NCI-H345 treated with DMSO at 0.1 percent for 48 hours (cell line): Measurements from ENCODE around the gene PFKP.
"Not testable (repeated sequence)": the region's sequence is repeated elsewhere in the genome, so short reads cannot be mapped to it uniquely, and the experiment has no call there.

Source experiments
- DNase-seq: peaks from one replicate; lab custom pipeline; 2025; ENCODE audit not compliant: unreplicated experiment; lab: John Stamatoyannopoulos, UW

The PFKP gene

DNA sequence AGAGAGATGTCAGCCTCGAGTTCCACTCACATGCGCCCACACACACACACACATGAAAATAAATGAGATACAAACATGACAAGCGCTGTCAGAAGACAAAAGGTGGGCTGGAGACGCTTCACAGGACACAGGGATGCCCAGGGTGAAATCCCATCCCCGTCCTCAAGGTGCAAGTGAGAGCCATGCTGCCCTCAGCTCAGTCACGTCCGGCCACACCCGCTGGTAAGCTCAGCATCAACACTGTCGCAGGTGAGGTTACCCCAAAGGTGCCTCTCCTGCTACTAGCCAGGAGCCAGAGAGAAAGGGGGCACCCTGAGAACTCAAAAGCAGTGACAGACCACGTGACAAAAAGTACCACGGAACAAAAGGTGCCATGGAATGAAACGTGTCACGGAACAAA lies 83.0 kb downstream of the PFKP start:
- DNase-seq: no peak

- no peak for DNase-seq
Measured at GRCh38 chr10:3150961-3151360, 83.6 kb downstream of the PFKP start.

- no peak for DNase-seq
Measured at GRCh38 chr10:3151889-3152565, 84.7 kb downstream of the PFKP start.

DNA sequence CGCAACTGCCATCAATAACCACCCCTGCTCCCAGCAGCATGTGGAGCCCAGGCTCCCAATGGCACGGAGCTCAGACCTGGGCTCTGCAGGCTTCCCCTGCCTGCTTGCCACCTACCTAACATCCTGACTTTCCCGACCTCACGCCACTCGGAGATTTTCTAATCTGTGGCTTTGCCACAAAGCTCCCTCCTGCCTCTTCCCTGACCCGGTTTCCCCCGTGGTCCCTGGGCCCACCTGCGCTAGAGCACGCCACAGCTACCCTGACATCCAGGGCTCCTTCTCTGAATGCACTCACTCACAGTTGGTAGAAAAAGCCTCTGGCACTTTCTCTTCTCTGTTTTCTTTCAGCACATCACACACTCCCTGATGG lies 85.2 kb downstream of the PFKP start:
- no peak for DNase-seq

DNA sequence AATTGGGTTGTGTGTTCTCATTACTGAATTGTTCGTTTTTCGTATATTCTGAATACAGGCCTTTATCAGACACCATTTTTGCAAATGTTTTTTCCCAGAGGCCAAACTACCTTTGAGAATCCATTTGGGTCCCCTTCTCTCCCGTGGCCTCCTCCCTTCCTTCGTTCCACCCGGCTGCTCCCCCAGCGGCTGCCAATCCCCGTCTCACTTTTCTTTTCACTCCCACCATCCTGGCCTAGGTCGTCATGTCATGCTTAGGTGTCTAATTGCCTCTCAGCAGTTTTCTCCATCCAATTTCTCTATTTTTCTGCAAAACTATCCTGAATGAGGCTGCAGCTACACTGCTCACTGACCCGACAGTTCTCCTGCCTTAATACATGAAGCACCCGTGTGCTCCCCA lies 87.3 kb downstream of the PFKP start:
- DNase-seq: no peak

DNA sequence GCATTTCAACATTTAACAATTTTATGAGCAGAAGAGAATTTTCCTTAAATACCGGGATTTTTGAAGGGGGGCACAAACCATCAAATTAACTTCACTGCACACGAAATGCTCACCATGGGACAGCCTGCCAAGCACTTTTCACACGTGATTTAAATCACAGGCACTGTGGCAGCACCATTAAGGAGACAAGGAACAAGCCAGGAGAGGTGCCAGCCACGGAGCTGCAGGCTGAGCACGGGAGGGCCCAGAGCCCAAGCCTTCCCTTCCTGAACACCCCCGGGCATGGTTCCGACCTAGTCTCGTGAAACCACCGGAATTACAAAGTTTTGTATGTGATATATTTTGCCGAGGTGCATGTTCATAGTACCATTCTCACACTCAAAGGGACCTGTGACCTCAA lies 91.8 kb downstream of the PFKP start:
- no peak for DNase-seq

DNA sequence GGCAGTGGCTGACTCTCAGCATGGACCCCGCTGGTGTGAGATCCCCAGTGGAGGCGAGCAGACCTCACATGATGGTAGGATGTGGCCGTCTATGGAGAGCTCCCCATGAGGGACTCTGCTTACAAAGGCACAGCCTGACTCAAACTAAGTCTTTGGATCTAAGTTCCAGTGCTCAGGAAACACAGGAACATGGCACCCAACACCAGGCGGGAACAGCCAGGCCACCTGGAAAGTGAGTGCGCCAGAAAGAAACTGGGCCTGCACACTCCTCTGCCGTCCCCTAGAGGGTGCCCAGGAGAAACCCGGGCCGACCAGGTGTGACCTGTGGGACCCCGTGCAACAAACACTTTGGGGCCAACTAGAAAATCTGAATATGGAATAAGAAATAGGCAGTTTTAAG lies 95.2 kb downstream of the PFKP start:
- no peak for DNase-seq

DNA sequence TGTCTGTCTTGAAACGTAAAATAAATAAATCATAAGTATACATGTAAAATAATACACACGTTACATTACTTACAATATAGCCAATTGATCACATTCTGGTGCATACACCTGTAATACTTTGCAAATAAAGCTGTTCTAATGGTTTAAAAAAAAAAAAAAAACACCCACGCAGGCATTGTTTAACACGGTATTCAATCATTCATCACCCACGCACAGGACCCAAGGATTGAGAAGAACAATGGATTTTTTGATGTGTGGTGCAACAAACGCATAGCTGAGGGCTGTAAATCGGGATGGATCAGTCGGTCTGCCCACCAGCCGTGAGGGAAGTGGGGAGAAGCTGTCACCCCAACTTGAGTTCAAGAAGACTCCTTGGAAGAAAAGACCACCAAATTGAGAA lies 96.5 kb downstream of the PFKP start:
- no peak for DNase-seq

DNA sequence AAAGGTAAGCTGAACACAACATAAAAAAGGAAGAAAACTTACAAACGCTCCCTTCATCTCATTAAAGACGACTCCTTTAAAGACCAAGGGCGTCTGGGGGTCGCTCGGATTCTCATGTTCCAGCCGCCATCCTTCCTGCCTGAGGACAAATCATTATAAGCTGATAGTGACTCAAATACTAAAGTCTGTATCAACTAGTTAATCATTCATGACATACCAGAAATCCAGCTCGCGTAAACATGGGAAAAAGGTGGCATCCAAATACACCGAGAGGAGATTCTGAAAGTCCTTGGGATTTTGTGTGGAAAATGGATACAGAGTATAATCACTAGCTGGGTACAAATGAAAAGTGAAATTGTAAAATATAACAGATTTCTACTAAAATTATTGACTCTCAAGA lies 97.8 kb downstream of the PFKP start:
- DNase-seq: no peak

DNA sequence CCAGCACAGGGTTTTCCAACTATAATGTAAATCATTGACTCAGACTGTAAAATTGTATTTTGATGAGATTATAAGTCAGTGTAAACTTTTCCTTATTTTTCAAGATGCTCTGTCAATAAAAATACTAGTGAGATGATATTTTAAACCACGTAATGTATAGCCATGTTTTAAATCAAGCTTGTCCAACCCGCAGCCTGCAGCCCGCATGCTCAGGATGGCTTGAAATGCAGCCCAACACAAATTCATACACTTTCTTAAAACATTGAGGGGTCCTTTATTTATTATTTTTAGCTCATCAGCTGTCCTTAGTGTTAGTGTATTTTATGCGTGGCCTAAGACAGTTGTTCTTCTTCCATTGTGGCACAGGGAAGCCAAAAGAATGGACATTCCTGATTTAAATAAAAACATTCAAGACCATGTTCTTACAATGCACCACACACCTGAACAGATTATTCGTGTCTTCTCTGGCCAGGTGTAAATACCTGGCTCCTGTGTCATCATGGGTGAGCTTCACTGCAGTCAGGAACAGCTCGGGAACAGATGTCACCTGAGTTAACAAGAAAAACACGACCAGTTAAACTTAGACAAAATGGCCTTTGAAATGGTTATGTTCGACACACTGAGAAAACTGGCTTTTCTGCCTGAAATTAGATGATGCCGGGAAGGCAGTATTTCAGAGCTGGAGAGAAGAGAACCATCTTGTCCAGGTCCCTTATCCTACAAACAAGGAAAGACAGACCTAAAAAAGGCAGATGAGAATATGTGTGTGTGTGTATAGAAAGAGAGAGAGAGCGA lies 99.3 kb downstream of the PFKP start:
- no peak for DNase-seq

GRCh38 chr10:3167611-3168330 lies 100.4 kb downstream of the PFKP start:
- DNase-seq: no peak

GRCh38 chr10:3169271-3169670 lies 101.9 kb downstream of the PFKP start:
- DNase-seq: no peak

DNA sequence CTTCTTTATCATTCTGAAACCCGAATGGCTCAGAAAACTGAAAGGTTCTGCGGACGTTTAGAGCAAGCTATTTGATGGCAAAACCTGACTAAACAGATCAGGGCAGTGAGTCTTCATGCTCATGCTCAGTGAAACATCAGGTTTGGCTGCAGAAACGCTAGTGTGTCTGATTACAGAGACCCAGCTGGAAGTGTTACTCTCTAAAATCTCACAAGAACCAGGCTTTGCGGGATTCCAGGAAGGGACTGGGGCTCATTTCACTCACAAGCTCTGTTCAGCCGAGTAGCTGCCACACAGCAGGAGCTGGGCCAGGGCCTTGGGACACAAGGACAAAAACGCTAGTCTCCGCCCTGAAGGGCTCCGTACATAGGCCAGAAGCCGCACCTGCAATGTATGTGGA lies 102.3 kb downstream of the PFKP start:
- no peak for DNase-seq

- DNase-seq: not testable (repeated sequence)
Measured at GRCh38 chr10:3171488-3171887, 104.1 kb downstream of the PFKP start.

GRCh38 chr10:3172081-3172445 lies 104.7 kb downstream of the PFKP start:
- DNase-seq: no peak

DNA sequence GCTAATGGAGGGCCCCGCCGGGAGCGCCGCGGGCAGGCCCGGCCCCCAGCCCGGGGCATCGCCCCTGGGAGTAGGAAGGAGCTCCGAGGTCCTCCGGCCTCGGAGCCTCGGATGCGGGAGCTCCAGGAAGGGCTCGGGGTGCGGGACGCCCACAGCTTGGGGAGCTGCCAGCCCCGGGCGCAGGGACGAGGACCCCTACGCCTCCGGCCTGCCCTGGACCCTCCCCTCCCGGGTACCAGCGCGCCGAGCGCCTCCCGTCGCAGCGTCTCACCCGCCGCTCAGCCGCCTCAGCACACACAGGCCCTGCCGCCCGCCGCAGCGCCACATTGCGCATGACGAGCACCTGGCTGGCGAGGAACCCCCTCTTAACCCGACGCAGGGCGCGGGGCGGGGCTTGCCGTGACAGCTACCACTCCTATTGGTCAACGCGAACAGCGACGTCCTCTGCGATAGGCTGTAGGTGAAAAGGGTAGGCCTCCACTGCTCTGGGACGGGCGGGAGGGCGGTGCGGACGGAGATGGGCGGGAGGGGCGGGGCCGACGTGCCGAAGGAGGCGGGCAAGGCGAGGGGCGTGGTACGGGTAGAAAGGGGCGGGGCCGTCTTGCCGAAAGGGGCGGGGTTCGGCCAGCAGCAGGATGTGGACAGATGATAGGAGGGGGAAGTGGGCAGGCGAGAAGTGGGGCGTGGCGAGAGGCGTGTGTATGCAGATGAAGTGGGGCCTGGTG lies 105.3 kb downstream of the PFKP start, which contains the start of gene PITRM1:
Gene PITRM1, minus strand, starts transcription at position 337 of the 725 bp plus-strand sequence. Its CDS starts 10 bp downstream, at position 327.
- peak; percentile 89 for DNase-seq

DNA sequence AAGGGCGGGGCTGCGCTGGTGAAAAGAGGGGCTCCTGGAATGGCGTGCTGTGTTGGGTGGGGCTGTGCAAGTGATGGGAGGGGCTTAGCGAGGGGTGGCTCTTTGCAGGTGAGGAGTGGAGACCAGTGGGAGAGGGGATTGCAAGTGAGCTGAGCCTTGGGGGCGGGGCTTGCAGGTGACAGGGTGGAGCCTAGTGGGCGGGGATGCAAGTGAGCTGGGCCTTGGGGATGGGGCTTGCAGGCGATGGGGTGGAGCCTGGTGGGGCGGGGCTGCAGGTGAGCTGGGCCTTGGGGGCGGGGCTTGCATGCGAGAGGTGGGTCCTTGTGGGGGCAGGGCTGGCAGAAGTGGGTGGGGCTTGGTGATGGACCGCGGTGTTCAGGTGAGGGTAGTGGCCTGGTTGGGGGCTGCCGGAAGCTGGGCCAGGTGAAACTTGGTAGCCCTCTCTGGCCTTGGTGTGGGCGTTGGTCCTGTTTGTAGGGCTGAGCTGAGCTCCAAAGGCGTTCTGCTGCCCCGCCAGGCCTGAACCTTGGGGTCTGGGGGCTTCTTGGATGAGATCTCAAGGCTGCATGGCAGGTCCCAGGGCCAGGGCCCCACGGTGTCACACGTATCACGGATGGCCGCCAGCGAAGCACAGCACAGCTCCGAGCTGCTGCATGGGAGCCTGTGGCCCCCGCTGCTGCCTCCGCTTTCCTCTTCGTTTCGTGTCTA lies 106.0 kb downstream of the PFKP start:
- DNase-seq: peak; percentile 83

DNA sequence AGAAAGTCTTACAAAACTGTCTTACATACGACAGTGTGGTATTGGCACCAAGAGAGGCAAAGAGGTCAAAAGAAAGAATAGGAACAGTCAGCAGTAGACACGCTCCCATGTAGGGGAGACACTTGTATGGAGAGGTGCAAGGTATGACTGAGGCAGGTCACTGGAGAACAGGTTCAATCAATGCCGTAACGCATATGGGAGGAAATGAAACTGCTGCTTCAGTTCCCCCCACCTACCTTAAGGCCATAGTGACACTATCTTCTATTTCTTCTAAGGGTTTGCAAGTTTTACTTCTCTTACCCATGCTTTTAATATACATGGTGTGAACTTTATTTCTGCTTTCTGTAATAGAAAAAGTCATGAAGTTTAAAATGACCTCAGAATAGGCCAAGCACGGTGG lies 110.7 kb downstream of the PFKP start:
- no peak for DNase-seq

DNA sequence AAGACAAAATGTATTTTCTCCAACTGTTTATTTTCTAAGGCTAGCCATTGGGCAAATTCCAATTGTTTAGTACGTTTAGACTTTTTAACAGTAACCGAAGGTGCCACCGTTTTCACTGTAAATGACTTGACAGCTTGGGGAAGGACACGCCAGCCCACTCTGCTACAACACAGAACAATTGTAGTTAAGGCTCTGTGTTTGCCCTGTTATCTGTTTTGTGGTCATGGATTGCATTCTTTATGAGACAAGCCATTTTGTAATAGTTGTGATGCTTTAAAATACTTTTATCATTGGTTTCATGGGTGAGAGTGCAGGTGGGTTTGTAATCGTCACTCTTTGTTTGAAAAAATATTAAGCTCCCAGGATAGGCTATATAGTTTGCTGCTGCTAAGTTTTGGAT lies 111.8 kb downstream of the PFKP start:
- no peak for DNase-seq

DNA sequence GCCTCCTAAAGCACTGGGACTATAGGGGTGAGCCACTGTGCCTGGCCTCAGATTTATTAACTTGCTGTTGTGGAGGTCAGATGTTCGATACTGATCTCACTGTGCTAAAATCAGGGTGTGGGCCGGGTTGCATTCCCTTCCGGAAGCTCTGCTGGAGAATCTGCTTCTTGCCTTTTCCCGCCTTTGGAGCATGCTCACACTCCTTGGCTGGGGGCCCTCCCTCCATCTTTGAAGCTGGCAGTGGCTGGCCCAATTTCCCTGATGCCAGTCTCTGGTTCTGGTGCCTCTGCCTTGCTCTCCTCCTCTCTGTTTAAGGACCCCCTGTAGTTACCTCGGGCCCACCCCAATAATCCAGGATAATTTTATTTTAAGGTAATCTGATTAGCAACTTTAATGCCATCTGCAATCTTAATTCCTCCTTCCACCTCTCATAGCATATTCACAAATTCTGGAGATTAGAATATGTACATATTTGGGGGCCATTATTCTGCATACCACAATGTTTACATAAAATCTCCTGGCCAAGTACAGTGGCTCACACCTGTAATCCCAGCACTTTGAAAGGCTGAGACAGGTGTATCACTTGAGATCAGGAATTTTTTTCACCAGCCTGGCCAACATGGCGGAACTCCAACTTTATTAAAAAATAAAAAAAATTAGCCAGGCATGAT lies 113.1 kb downstream of the PFKP start:
- no peak for DNase-seq
